GM12891 (cell line): ENCODE measurements around the gene SHKBP1.

Experiments used
- PAX5 ChIP-seq: IDR thresholded peaks from 2 replicates; pipeline ENCODE4 v1.6.1; 2011; ENCODE audit warnings: low read length, moderate library complexity, mild to moderate bottlenecking; ENCODE audit not compliant: insufficient read depth, severe bottlenecking
- POLR2A ChIP-seq: IDR thresholded peaks from 2 replicates; pipeline ENCODE4 v1.6.1; 2011; ENCODE audit warnings: low read depth, low read length, control low read depth
- POLR2AphosphoS5 ChIP-seq: IDR thresholded peaks from 2 replicates; pipeline ENCODE4 v1.6.1; 2011; ENCODE audit warnings: low read depth, low read length, control low read depth
- POU2F2 ChIP-seq: IDR thresholded peaks from 2 replicates; pipeline ENCODE4 v1.6.1; 2011; ENCODE audit warnings: low read depth, mild to moderate bottlenecking, control low read depth, low read length, moderate library complexity
- TAF1 ChIP-seq: IDR thresholded peaks from 2 replicates; pipeline ENCODE4 v1.6.1; 2011; ENCODE audit warnings: low read depth, low read length, control low read depth

DNA sequence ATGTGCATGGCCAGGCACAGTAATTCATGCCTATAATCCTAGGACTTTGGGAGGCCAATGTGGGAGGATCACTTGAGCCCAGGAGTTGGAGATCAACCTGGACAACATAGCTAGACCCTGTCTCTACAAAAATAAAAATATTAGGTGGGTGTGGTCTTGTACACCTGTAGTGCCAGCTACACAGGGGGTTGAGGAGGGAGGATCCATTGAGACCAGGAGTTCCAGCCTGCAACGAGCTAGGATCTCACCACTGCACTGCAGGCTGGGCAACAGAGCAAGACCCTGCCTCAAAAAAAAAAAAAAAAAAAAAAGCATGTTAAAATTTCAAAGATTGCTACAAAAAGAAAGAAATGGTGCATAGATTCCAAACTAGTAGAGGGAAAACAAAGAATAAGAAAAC, 61.7 kb downstream of the SHKBP1 start:
- TF ChIP-seq TAF1: no peak
- no peak for TF ChIP-seq POLR2AphosphoS5
- TF ChIP-seq POU2F2: no peak
- no peak for TF ChIP-seq POLR2A
- TF ChIP-seq PAX5: no peak
